Neutrophil (primary cell): ENCODE measurements around the gene KIF5A.

Source experiments
- H3K27ac ChIP-seq: fragments of 200-600 bp; sonication (generic); 2 replicates; pipeline ENCODE4 v1.5.1; 2016; ENCODE audit warnings: mild to moderate bottlenecking, moderate library complexity
- H3K27me3 ChIP-seq: fragments of 200-600 bp; sonication (generic); 2 replicates; pipeline ENCODE4 v1.6.0; 2016; ENCODE audit warnings: mild to moderate bottlenecking
- H3K36me3 ChIP-seq: fragments of 200-600 bp; sonication (generic); 2 replicates; pipeline ENCODE4 v1.5.1; 2017
- H3K4me1 ChIP-seq, 2 experiments: fragments of 200-600 bp in 1 of 2; sonication (generic) in 1 of 2; 1 replicate in 1 of 2; 2 replicates in 1 of 2; pipeline versions ENCODE4 v1.5.1 to v1.6.1; 2013 to 2016; ENCODE audit warnings: low read depth in 1 of 2, low read length in 1 of 2, mild to moderate bottlenecking in 1 of 2, moderate library complexity in 1 of 2; ENCODE audit not compliant: control insufficient read depth in 1 of 2, insufficient read depth in 1 of 2
- H3K4me3 ChIP-seq, 2 experiments: fragments of 200-600 bp in 1 of 2; sonication (generic) in 1 of 2; 1 replicate in 1 of 2; 2 replicates in 1 of 2; pipeline ENCODE4 v1.5.1; 2013 to 2016; ENCODE audit warnings: low read depth in 1 of 2, low read length in 1 of 2, mild to moderate bottlenecking in 1 of 2, moderate library complexity in 1 of 2
- H3K9me3 ChIP-seq: fragments of 200-600 bp; sonication (generic); 2 replicates; pipeline ENCODE4 v1.5.1; 2016
- CTCF ChIP-seq: fragments of 200-600 bp; sonication (generic); IDR thresholded peaks from 2 replicates; pipeline ENCODE4 v1.5.1; 2016; ENCODE audit warnings: antibody characterized with exemption

The KIF5A gene

GRCh38 chr12:57630891-57631433 lies 81.1 kb downstream of the KIF5A start:
- Histone ChIP-seq H3K9me3 (no peaks in the 10 kb centered on the region), H3K27me3 (peaks cover 100% of the 10 kb centered on the region), H3K4me1 (peaks cover 19 to 22% of the 10 kb centered on the region in 2 experiments), H3K27ac (no peak overlapping the region), H3K4me3 (no peak overlapping the region), H3K36me3 (no peaks in the 10 kb centered on the region)
- TF ChIP-seq CTCF = no peak

GRCh38 chr12:57631566-57632072 lies 81.8 kb downstream of the KIF5A start:
- H3K27me3 ChIP-seq = peaks cover 100% of the 10 kb centered on the region
- no peaks in the 10 kb centered on the region for H3K36me3 ChIP-seq
- peaks cover 19 to 22% of the 10 kb centered on the region in 2 experiments for H3K4me1 ChIP-seq
- TF ChIP-seq CTCF = no peak
- no peak overlapping the region for H3K4me3 ChIP-seq
- no peaks in the 10 kb centered on the region for H3K9me3 ChIP-seq
- H3K27ac ChIP-seq = no peak overlapping the region

GRCh38 chr12:57632073-57632957 lies 82.5 kb downstream of the KIF5A start:
- TF ChIP-seq CTCF = no peak
- H3K4me1 ChIP-seq = peaks cover 19 to 22% of the 10 kb centered on the region in 2 experiments
- no peaks in the 10 kb centered on the region for H3K36me3 ChIP-seq
- peak overlapping the region; percentile 27 to 65 for H3K4me3 ChIP-seq
- no peak overlapping the region for H3K27ac ChIP-seq
- H3K27me3 ChIP-seq = peaks cover 98% of the 10 kb centered on the region
- H3K9me3 ChIP-seq = no peaks in the 10 kb centered on the region

GRCh38 chr12:57632958-57633840 lies 83.4 kb downstream of the KIF5A start, which contains the start of gene B4GALNT1:
Gene B4GALNT1, minus strand, starts transcription at chr12:57633201. Its CDS starts 1,069 bp downstream, at chr12:57632132.
- peak; percentile 75 for TF ChIP-seq CTCF
- Histone ChIP-seq H3K27ac (no peak within 1 kb of the TSS), H3K4me1 (peaks cover 14 to 18% of the 10 kb centered on the region in 2 experiments), H3K27me3 (peaks cover 98% of the 10 kb centered on the region), H3K36me3 (no peaks in the 10 kb centered on the region), H3K4me3 (peak within 1 kb of the TSS; percentile 27 to 65), H3K9me3 (no peaks in the 10 kb centered on the region)
